K562 (cell line): ENCODE data around the gene ARHGEF38. TPM values are rescaled to one million over a fixed set of nuclear protein-coding genes. Genes with fewer than 3 reads are reported as not detected.
A peak's percentile ranks its signal among the peaks of the same experiment; 100 is the strongest.

Experiments used
- ARID3A ChIP-seq: IDR thresholded peaks from 2 replicates; pipeline ENCODE4 v1.6.1; 2012; ENCODE audit warnings: low read depth, low read length, improper control_type of control experiment, borderline replicate concordance
- ETV1 ChIP-seq: fragments of 450-650 bp; conservative IDR thresholded peaks from 2 replicates; pipeline ENCODE4 v1.6.1; 2016; ENCODE audit warnings: missing genetic modification characterization, control low read depth, low read depth, missing compliant biosample characterization
- ETV6 ChIP-seq, 3 experiments: fragments of 150-350 bp in 1 of 3; sonication (generic) in 1 of 3; formaldehyde crosslinking in 1 of 3; IDR thresholded peaks; 2 replicates each; pipeline versions ENCODE4 v1.6.1 to v1.8.0; 2014 to 2022; ENCODE audit warnings: borderline replicate concordance in 2 of 3, low read depth in 2 of 3, antibody characterized with exemption in 1 of 3, low read length in 1 of 3, mild to moderate bottlenecking in 1 of 3, missing genetic modification reagents in 1 of 3
- FOS ChIP-seq: IDR thresholded peaks from 3 replicates; pipeline ENCODE4 v1.6.1; 2011; ENCODE audit not compliant: insufficient read length; ENCODE audit errors: extremely low read depth
- FOXP4 ChIP-seq: sonication (generic); formaldehyde crosslinking; IDR thresholded peaks from 2 replicates; pipeline ENCODE4 v1.8.0; 2022; ENCODE audit warnings: mild to moderate bottlenecking, missing genetic modification reagents, borderline replicate concordance
- JUN ChIP-seq, 2 experiments: sonication (generic) in 1 of 2; formaldehyde crosslinking in 1 of 2; IDR thresholded peaks; 2 replicates each; pipeline versions ENCODE4 v1.6.1 to v1.8.0; 2012 to 2022; ENCODE audit warnings: borderline replicate concordance in 2 of 2, mild to moderate bottlenecking in 2 of 2, improper control_type of control experiment in 1 of 2, low read depth in 1 of 2, low read length in 1 of 2, missing genetic modification reagents in 1 of 2
- KHSRP ChIP-seq: fragments of 450-650 bp; IDR thresholded peaks from 2 replicates; pipeline ENCODE4 v1.6.1; 2017
- MCM2 ChIP-seq: fragments of 450-650 bp; IDR thresholded peaks from 2 replicates; pipeline ENCODE4 v1.6.1; 2017; ENCODE audit warnings: low read depth, mild to moderate bottlenecking
- POLR3G ChIP-seq: IDR thresholded peaks from 2 replicates; pipeline ENCODE4 v1.6.1; 2011; ENCODE audit not compliant: insufficient read length, insufficient replicate concordance; ENCODE audit errors: extremely low read depth
- RERE ChIP-seq: sonication (generic); formaldehyde crosslinking; IDR thresholded peaks from 2 replicates; pipeline ENCODE4 v1.8.0; 2023; ENCODE audit warnings: missing genetic modification reagents, mild to moderate bottlenecking, borderline replicate concordance
- SAFB ChIP-seq: fragments of 200-400 bp; formaldehyde crosslinking; IDR thresholded peaks from 2 replicates; pipeline ENCODE4 v1.6.1; 2017; ENCODE audit warnings: low read depth, low read length, borderline replicate concordance
- SETDB1 ChIP-seq: IDR thresholded peaks from one replicate; pipeline ENCODE4 v1.6.1; 2012; ENCODE audit warnings: low read length, control low read depth, inconsistent platforms
- SIX5 ChIP-seq, 2 experiments: IDR thresholded peaks; 2 replicates each; pipeline ENCODE4 v1.6.1; 2011; ENCODE audit warnings: low read length in 2 of 2, borderline replicate concordance in 1 of 2, low read depth in 1 of 2, mild to moderate bottlenecking in 1 of 2, moderate library complexity in 1 of 2; ENCODE audit not compliant: insufficient read depth in 1 of 2
- TCF3 ChIP-seq: sonication (generic); formaldehyde crosslinking; IDR thresholded peaks from 2 replicates; pipeline ENCODE4 v1.4.0; 2020; ENCODE audit warnings: mild to moderate bottlenecking, missing genetic modification reagents
- ZNF311 ChIP-seq: fragments of 250-450 bp; sonication (Bioruptor Pico); IDR thresholded peaks from 2 replicates; pipeline ENCODE4 v1.4.0; 2020; ENCODE audit warnings: mild to moderate bottlenecking, moderate library complexity
- ZNF583 ChIP-seq: fragments of 250-450 bp; sonication (Bioruptor Pico); IDR thresholded peaks from 2 replicates; pipeline ENCODE4 v1.4.0; 2020
- polyA plus RNA-seq, 8 experiments: library from polyadenylated mRNA; depleted of rRNA in 4 of 8; stranded (reverse) in 5 of 8; unstranded in 3 of 8; fragments of >200 nt; fragmentation: Nextera tagmentation in 2 of 8; fragmentation: Illumina TruSeq in 1 of 8; extraction: Ambion mirVana in 2 of 8; extraction: Trizol in 1 of 8; gene quantifications; 2 replicates each; pipeline versions ENCODE4 v1.2.1 to v1.2.3, GENCODE V29; 2011 to 2014; ENCODE audit warnings: inconsistent platforms in 1 of 8, missing spikeins in 1 of 8
- total RNA-seq, 7 experiments: library from RNA; depleted of rRNA in 6 of 7; stranded (reverse); fragments of >200 nt in 6 of 7; fragmentation: Illumina TruSeq in 2 of 7; extraction: Trizol in 2 of 7; gene quantifications; 2 replicates each; pipeline versions ENCODE4 v1.2.1 to v1.2.3, GENCODE V29; 2011 to 2021; ENCODE audit warnings: low replicate concordance in 1 of 7

Gene ARHGEF38
- total and polyA plus RNA-seq, 9 of the 15 experiments (the other 6 are each of a cell fraction or from before 2014, with no cell fraction given): 0.17 TPM; not detected in 8

GRCh38 chr4:105708181-105709080 lies 156.0 kb downstream of the ARHGEF38 start, which contains the start of the genes GSTCD and INTS12 (continued):
- no peak for TF ChIP-seq RERE
- no peak for TF ChIP-seq ARID3A
- no peak for TF ChIP-seq KHSRP
- no peak for TF ChIP-seq TCF3 (CRISPR knock-in tag)
- no peak for TF ChIP-seq ZNF583
- TF ChIP-seq POLR3G: no peak
- no peak; the same call in 1 of the 2 replicates for TF ChIP-seq FOXP4 (CRISPR knock-in tag)
- peak; percentile 88 for TF ChIP-seq ETV1 (tag)
- TF ChIP-seq ETV6 (IDR thresholded peaks at IDR 0.05; ENCODE audit: borderline replicate concordance in 1 of 2, low read depth in 2 of 2, low read length in 1 of 2): peak in 1 of 2 experiments; percentile 46; a peak in 2 of 4 replicates
- no peak for TF ChIP-seq ETV6 (CRISPR knock-in tag; IDR thresholded peaks at IDR 0.05; ENCODE audit: borderline replicate concordance)
- TF ChIP-seq ZNF311 (CRISPR knock-in tag): no peak
- peak; percentile 72 for TF ChIP-seq JUN (IDR thresholded peaks at IDR 0.05; ENCODE audit: borderline replicate concordance, low read depth, low read length)
- peak; percentile 75; the same call in 1 of the 2 replicates for TF ChIP-seq JUN (CRISPR knock-in tag; IDR thresholded peaks at IDR 0.05; ENCODE audit: borderline replicate concordance)
- TF ChIP-seq SETDB1: no peak
- TF ChIP-seq SIX5 (IDR thresholded peaks at IDR 0.05; ENCODE audit: borderline replicate concordance in 1 of 2, insufficient read depth in 1 of 2, low read depth in 1 of 2, low read length in 2 of 2): peak; percentile 62 to 66; a peak in 3 of 4 replicates
- TF ChIP-seq FOS: no peak
- no peak for TF ChIP-seq SAFB
- no peak for TF ChIP-seq MCM2
